B cell (primary cell): ENCODE results near the gene IMMP2L.

Experiments used
- EZH2 ChIP-seq: IDR thresholded peaks from 2 replicates; pipeline ENCODE4 v1.6.1; 2012; ENCODE audit warnings: borderline replicate concordance, low read depth, mild to moderate bottlenecking, moderate library complexity, low read length; ENCODE audit not compliant: insufficient read depth, poor library complexity, severe bottlenecking
- TF ChIP-seq, protein P1 (sequence below): fragments of 200-600 bp; IDR thresholded peaks from one replicate; pipeline ENCODE4 v1.8.0; 2022; ENCODE audit warnings: antibody characterized with exemption, mild to moderate bottlenecking

DNA sequence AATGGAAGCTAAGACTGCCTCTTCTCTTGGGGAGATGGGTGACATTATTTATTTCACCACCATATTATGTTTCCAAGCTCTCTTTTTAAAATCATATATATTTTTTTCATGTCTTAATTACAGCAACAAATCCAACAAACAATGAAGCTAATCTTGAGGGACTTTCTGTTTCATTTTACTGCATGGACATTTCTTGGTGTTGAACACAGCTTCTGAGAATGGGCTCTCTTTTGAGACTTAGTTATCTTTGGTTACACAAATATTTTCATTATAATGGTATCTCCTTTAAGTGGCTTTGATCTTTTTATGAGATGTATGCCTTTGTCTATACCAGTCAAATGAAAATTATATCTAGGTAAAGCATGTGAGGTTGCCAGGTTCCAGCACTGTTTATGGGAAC is 681.3 kb downstream of the IMMP2L start:
- TF ChIP-seq, protein P1, sequence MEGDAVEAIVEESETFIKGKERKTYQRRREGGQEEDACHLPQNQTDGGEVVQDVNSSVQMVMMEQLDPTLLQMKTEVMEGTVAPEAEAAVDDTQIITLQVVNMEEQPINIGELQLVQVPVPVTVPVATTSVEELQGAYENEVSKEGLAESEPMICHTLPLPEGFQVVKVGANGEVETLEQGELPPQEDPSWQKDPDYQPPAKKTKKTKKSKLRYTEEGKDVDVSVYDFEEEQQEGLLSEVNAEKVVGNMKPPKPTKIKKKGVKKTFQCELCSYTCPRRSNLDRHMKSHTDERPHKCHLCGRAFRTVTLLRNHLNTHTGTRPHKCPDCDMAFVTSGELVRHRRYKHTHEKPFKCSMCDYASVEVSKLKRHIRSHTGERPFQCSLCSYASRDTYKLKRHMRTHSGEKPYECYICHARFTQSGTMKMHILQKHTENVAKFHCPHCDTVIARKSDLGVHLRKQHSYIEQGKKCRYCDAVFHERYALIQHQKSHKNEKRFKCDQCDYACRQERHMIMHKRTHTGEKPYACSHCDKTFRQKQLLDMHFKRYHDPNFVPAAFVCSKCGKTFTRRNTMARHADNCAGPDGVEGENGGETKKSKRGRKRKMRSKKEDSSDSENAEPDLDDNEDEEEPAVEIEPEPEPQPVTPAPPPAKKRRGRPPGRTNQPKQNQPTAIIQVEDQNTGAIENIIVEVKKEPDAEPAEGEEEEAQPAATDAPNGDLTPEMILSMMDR, result no peak
- TF ChIP-seq EZH2, result no peak
